ENCODE results near the gene ELMOD1.

The ELMOD1 gene

GRCh38 chr11:107605061-107606006 lies 14.4 kb downstream of the ELMOD1 start:
- Mint-ChIP-seq H3K9me3 (no peaks in the 10 kb centered on the region), H3K4me3 (no peak overlapping the region), H3K4me1 (no peaks in the 10 kb centered on the region), H3K27ac (no peak overlapping the region), H3K36me3 (no peaks in the 10 kb centered on the region)
- ATAC-seq, result no peak
- no peak for DNase-seq (ENCODE audit: low spot score in 2 of 2)

- ATAC-seq (no peak), DNase-seq (ENCODE audit: low spot score in 2 of 2) (no peak)
- H3K4me3 Mint-ChIP-seq, result no peak overlapping the region
- no peaks in the 10 kb centered on the region for H3K9me3 Mint-ChIP-seq
- no peaks in the 10 kb centered on the region for H3K36me3 Mint-ChIP-seq
- H3K27ac Mint-ChIP-seq, result no peak overlapping the region
- no peaks in the 10 kb centered on the region for H3K4me1 Mint-ChIP-seq
Observed at GRCh38 chr11:107606141-107606540, 15.2 kb downstream of the ELMOD1 start.

- Mint-ChIP-seq H3K36me3 (no peaks in the 10 kb centered on the region), H3K27ac (no peak overlapping the region), H3K4me1 (no peaks in the 10 kb centered on the region), H3K4me3 (no peak overlapping the region), H3K9me3 (no peaks in the 10 kb centered on the region)
- DNase-seq (ENCODE audit: low spot score in 2 of 2), result no peak
- no peak for ATAC-seq
Observed at GRCh38 chr11:107608809-107609208, 17.9 kb downstream of the ELMOD1 start.

- DNase-seq (ENCODE audit: low spot score in 2 of 2) (no peak), ATAC-seq (no peak)
- H3K27ac Mint-ChIP-seq, result no peak overlapping the region
- H3K9me3 Mint-ChIP-seq, result no peaks in the 10 kb centered on the region
- no peak overlapping the region for H3K4me3 Mint-ChIP-seq
- H3K4me1 Mint-ChIP-seq, result no peaks in the 10 kb centered on the region
- no peaks in the 10 kb centered on the region for H3K36me3 Mint-ChIP-seq
Observed at GRCh38 chr11:107609400-107610218, 18.7 kb downstream of the ELMOD1 start.

- Mint-ChIP-seq H3K9me3 (no peaks in the 10 kb centered on the region), H3K4me1 (no peaks in the 10 kb centered on the region), H3K4me3 (no peak overlapping the region), H3K27ac (no peak overlapping the region), H3K36me3 (no peaks in the 10 kb centered on the region)
- DNase-seq (ENCODE audit: low spot score in 2 of 2) (no peak), ATAC-seq (no peak)
Observed at GRCh38 chr11:107612445-107612844, 21.5 kb downstream of the ELMOD1 start.

GRCh38 chr11:107619926-107620325 lies 29.0 kb downstream of the ELMOD1 start:
- DNase-seq (ENCODE audit: low spot score in 2 of 2) (no peak), ATAC-seq (no peak)
- no peak overlapping the region for H3K4me3 Mint-ChIP-seq
- no peaks in the 10 kb centered on the region for H3K36me3 Mint-ChIP-seq
- H3K27ac Mint-ChIP-seq, result no peak overlapping the region
- H3K4me1 Mint-ChIP-seq, result no peaks in the 10 kb centered on the region
- H3K9me3 Mint-ChIP-seq, result no peaks in the 10 kb centered on the region

GRCh38 chr11:107621081-107621480 lies 30.1 kb downstream of the ELMOD1 start:
- Mint-ChIP-seq H3K27ac (no peak overlapping the region), H3K36me3 (no peaks in the 10 kb centered on the region), H3K4me3 (no peak overlapping the region), H3K4me1 (no peaks in the 10 kb centered on the region), H3K9me3 (no peaks in the 10 kb centered on the region)
- DNase-seq (ENCODE audit: low spot score in 2 of 2) (no peak), ATAC-seq (no peak)

- H3K4me1 Mint-ChIP-seq, result no peaks in the 10 kb centered on the region
- no peak for DNase-seq (ENCODE audit: low spot score in 2 of 2)
- no peaks in the 10 kb centered on the region for H3K9me3 Mint-ChIP-seq
- ATAC-seq, result no peak
- H3K27ac Mint-ChIP-seq, result no peak overlapping the region
- H3K36me3 Mint-ChIP-seq, result no peaks in the 10 kb centered on the region
- no peak overlapping the region for H3K4me3 Mint-ChIP-seq
Observed at GRCh38 chr11:107623183-107623582, 32.2 kb downstream of the ELMOD1 start.

- no peaks in the 10 kb centered on the region for H3K36me3 Mint-ChIP-seq
- no peak for DNase-seq (ENCODE audit: low spot score in 2 of 2)
- no peaks in the 10 kb centered on the region for H3K9me3 Mint-ChIP-seq
- ATAC-seq, result no peak
- no peaks in the 10 kb centered on the region for H3K4me1 Mint-ChIP-seq
- no peak overlapping the region for H3K27ac Mint-ChIP-seq
- no peak overlapping the region for H3K4me3 Mint-ChIP-seq
Observed at GRCh38 chr11:107624983-107625684, 34.2 kb downstream of the ELMOD1 start.

- no peak for ATAC-seq
Observed at GRCh38 chr11:107625685-107625989, 34.7 kb downstream of the ELMOD1 start.

GRCh38 chr11:107631043-107631442 lies 40.1 kb downstream of the ELMOD1 start:
- Mint-ChIP-seq H3K4me1 (no peaks in the 10 kb centered on the region), H3K4me3 (no peak overlapping the region), H3K36me3 (no peaks in the 10 kb centered on the region), H3K9me3 (no peaks in the 10 kb centered on the region), H3K27ac (no peak overlapping the region)
- no peak for DNase-seq (ENCODE audit: low spot score in 2 of 2)
- no peak for ATAC-seq

More at GRCh38 chr11:107625685-107625989, 34.7 kb downstream of the ELMOD1 start:
- no peaks in the 10 kb centered on the region for H3K9me3 Mint-ChIP-seq
- no peaks in the 10 kb centered on the region for H3K36me3 Mint-ChIP-seq
- H3K4me1 Mint-ChIP-seq, result no peaks in the 10 kb centered on the region
- H3K27ac Mint-ChIP-seq, result no peak overlapping the region
- H3K4me3 Mint-ChIP-seq, result no peak overlapping the region
- no peak for DNase-seq (ENCODE audit: low spot score in 2 of 2)

GRCh38 chr11:107631931-107632330 lies 41.0 kb downstream of the ELMOD1 start:
- H3K36me3 Mint-ChIP-seq, result no peaks in the 10 kb centered on the region
- H3K27ac Mint-ChIP-seq, result no peak overlapping the region
- DNase-seq (ENCODE audit: low spot score in 2 of 2) (no peak), ATAC-seq (no peak)
- H3K4me3 Mint-ChIP-seq, result no peak overlapping the region
- H3K4me1 Mint-ChIP-seq, result no peaks in the 10 kb centered on the region
- H3K9me3 Mint-ChIP-seq, result no peaks in the 10 kb centered on the region

- Mint-ChIP-seq H3K4me3 (no peak overlapping the region), H3K36me3 (no peaks in the 10 kb centered on the region), H3K9me3 (no peaks in the 10 kb centered on the region), H3K4me1 (no peaks in the 10 kb centered on the region), H3K27ac (no peak overlapping the region)
- ATAC-seq (no peak), DNase-seq (ENCODE audit: low spot score in 2 of 2) (no peak)
Observed at GRCh38 chr11:107646783-107647182, 55.8 kb downstream of the ELMOD1 start.

GRCh38 chr11:107648242-107648641 lies 57.3 kb downstream of the ELMOD1 start:
- Mint-ChIP-seq H3K4me1 (no peaks in the 10 kb centered on the region), H3K9me3 (no peaks in the 10 kb centered on the region), H3K4me3 (no peak overlapping the region), H3K36me3 (no peaks in the 10 kb centered on the region), H3K27ac (no peak overlapping the region)
- no peak for ATAC-seq
- DNase-seq (ENCODE audit: low spot score in 2 of 2), result no peak

- Mint-ChIP-seq H3K4me1 (no peaks in the 10 kb centered on the region), H3K27ac (no peak overlapping the region), H3K36me3 (no peaks in the 10 kb centered on the region), H3K4me3 (no peak overlapping the region), H3K9me3 (no peaks in the 10 kb centered on the region)
- ATAC-seq, result peak; percentile 48
- DNase-seq (ENCODE audit: low spot score in 2 of 2), result no peak
Observed at GRCh38 chr11:107651672-107652071, 60.7 kb downstream of the ELMOD1 start.
